ENCODE measurements around the gene PCGF5. TPM values are rescaled to one million over a fixed set of nuclear protein-coding genes. Genes with fewer than 3 reads are reported as not detected.
"Not testable (repeated sequence)": the region's sequence is repeated elsewhere in the genome, so short reads cannot be mapped to it uniquely, and the experiment has no call there.

Gene PCGF5
- total RNA-seq, 4 donors from 2014 or later = 29.8 to 60.3 (median 31.4) TPM

DNA sequence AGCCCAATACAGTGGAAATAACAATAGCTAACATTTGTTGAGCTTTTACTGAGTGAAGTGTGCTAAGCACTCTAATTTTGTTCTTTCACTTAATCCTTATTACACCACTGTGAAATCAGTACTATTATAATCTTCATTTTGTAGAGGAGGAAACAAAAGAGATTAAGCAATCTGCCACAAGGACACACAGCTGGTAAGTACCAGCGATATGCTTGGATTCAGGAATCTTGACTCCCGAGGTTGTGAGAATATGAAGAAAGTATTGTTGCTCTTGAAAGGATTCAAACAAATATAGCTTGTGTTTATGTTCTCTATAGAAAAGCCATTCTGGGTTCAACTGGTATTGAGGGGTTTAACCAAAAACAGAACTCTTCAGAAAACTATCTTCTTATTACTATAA lies 96.0 kb downstream of the PCGF5 start:
- DNase-seq (ENCODE audit: low spot score in 2 of 2) = no peak
- Histone ChIP-seq H3K9me3 (no peaks in the 10 kb centered on the region), H3K36me3 (no peaks in the 10 kb centered on the region), H3K4me3 (no peak overlapping the region), H3K4me1 (peaks cover 3% of the 10 kb centered on the region), H3K27me3 (no peaks in the 10 kb centered on the region), H3K27ac (no peak overlapping the region)
- 60% methylated on average over 2 of the region's 2 CpGs for WGBS
- TF ChIP-seq EP300 (IDR thresholded peaks at IDR 0.05) = no peak
- TF ChIP-seq, protein P1, sequence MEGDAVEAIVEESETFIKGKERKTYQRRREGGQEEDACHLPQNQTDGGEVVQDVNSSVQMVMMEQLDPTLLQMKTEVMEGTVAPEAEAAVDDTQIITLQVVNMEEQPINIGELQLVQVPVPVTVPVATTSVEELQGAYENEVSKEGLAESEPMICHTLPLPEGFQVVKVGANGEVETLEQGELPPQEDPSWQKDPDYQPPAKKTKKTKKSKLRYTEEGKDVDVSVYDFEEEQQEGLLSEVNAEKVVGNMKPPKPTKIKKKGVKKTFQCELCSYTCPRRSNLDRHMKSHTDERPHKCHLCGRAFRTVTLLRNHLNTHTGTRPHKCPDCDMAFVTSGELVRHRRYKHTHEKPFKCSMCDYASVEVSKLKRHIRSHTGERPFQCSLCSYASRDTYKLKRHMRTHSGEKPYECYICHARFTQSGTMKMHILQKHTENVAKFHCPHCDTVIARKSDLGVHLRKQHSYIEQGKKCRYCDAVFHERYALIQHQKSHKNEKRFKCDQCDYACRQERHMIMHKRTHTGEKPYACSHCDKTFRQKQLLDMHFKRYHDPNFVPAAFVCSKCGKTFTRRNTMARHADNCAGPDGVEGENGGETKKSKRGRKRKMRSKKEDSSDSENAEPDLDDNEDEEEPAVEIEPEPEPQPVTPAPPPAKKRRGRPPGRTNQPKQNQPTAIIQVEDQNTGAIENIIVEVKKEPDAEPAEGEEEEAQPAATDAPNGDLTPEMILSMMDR (IDR thresholded peaks at IDR 0.05) = no peak
- no peak for TF ChIP-seq POLR2AphosphoS5 (IDR thresholded peaks at IDR 0.05)

DNA sequence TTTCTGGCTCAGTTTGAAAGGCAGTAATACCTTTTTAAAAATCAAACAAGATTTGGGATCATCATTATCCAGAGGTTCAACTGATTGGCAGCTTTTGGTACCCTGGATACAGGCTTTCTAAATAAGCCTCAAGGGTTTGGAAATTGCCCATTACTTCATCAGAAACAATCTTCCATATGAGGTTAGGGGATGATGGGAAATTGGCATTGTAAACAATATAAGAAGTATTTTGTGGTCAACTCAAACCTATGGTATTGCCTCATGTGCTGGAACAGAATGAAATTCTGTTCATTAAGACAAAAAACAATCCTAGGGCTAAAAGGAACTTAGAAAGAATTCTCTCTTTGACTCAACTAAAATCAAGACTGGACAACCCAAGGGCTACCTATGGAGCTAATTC lies 97.1 kb downstream of the PCGF5 start:
- TF ChIP-seq POLR2AphosphoS5 (IDR thresholded peaks at IDR 0.05) = no peak
- TF ChIP-seq, protein P1 (IDR thresholded peaks at IDR 0.05) = no peak
- no peak for DNase-seq (ENCODE audit: low spot score in 2 of 2)
- H3K4me3 ChIP-seq = no peak overlapping the region
- H3K27me3 ChIP-seq = no peaks in the 10 kb centered on the region
- H3K27ac ChIP-seq = no peak overlapping the region
- H3K4me1 ChIP-seq = peaks cover 3% of the 10 kb centered on the region
- no peaks in the 10 kb centered on the region for H3K36me3 ChIP-seq
- H3K9me3 ChIP-seq = no peaks in the 10 kb centered on the region

DNA sequence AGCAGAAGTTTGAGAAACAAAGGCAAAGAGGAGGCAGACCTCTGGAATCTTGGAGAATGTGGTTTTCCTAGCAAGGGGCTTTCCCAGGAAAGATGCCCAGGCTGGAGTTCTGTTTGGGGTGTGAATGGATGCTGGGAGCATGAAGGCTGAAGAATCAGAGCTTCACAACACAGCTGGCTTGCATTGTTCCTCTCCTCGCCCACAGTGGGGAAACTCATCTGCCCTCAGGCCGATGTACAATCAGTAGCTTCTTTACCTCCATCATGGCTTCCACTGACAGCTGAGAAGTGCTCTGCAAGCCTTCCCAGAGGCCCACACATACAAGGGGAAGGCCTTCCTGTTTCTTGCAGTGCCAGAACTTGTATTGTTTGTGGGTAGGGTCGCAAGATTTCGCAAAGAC lies 98.9 kb downstream of the PCGF5 start:
- no peaks in the 10 kb centered on the region for H3K27me3 ChIP-seq
- 83% methylated on average over 4 of the region's 4 CpGs for WGBS
- H3K36me3 ChIP-seq = no peaks in the 10 kb centered on the region
- H3K4me1 ChIP-seq = no peaks in the 10 kb centered on the region
- DNase-seq (ENCODE audit: low spot score in 2 of 2) = no peak
- TF ChIP-seq POLR2AphosphoS5 (IDR thresholded peaks at IDR 0.05) (no peak), POLR2A (IDR thresholded peaks at IDR 0.05) (no peak), EP300 (IDR thresholded peaks at IDR 0.05) (no peak)
- TF ChIP-seq, protein P1 (IDR thresholded peaks at IDR 0.05) = no peak
- H3K9me3 ChIP-seq = no peaks in the 10 kb centered on the region
- H3K27ac ChIP-seq = no peak overlapping the region
- H3K4me3 ChIP-seq = no peak overlapping the region

DNA sequence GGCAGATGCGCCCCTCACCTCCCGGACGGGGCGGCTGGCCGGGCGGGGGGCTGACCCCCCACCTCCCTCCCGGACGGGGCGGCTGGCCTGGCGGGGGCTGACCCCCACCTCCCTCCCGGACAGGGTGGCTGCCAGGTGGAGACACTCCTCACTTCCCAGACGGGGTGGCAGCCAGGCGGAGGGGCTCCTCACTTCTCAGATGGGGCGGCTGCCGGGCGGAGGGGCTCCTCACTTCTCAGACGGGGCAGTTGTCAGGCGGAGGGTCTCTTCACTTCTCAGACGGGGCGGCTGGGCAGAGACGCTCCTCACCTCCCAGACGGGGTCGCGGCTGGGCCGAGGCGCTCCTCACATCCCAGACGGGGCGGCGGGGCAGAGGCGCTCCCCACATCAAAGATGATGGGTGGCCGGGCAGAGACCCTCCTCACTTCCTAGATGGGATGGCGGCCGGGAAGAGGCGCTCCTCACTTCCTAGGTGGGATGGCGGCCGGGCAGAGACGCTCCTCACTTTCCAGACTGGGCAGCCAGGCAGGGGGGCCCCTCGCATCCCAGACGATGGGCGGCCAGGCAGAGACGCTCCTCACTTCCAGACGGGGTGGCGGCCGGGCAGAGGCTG lies 102.9 kb downstream of the PCGF5 start:
- not testable (repeated sequence) for H3K4me1 ChIP-seq; H3K9me3 ChIP-seq; DNase-seq (ENCODE audit: low spot score in 2 of 2); H3K36me3 ChIP-seq; H3K27ac ChIP-seq; H3K4me3 ChIP-seq; H3K27me3 ChIP-seq
- whole genome bisulfite sequencing = 85% methylated on average over 22 of the region's 44 CpGs

DNA sequence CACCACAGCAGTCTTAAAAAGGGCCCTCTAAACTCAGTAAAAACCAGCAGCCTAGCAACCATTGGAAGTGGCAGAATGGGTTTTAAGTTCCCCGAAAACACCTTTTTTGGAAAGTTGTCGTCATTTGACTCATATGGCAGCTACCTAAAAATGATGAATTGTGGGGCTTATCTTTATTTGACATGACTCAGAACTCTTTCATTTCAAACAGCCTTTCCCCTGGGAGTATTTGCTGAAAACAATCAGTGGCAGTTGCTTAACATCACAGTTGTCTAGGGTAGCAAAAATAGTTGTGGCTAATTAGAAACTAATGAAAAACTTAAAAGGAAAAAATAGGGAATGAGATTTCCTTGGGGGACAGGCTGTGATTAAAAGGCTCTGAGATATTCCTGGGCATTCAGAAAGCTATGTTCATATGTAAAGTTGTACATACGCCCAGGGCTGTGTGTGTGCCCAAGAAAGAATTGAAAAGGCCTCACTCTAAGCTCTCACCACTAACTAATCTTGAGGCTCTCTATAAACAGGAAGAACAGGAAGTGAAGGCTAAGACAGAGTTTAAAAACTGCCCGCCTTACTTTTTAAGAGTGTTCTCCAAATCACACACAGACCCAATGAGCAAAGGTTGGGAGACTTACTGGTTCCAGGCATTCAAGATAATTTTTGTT lies 108.0 kb downstream of the PCGF5 start:
- TF ChIP-seq EP300 (IDR thresholded peaks at IDR 0.05) (no peak), POLR2AphosphoS5 (IDR thresholded peaks at IDR 0.05) (no peak), POLR2A (IDR thresholded peaks at IDR 0.05) (no peak)
- TF ChIP-seq, protein P1 (IDR thresholded peaks at IDR 0.05) = no peak
- Histone ChIP-seq H3K4me3 (no peak overlapping the region), H3K36me3 (no peaks in the 10 kb centered on the region), H3K27me3 (no peaks in the 10 kb centered on the region), H3K4me1 (no peaks in the 10 kb centered on the region), H3K27ac (no peak overlapping the region), H3K9me3 (peaks cover 3% of the 10 kb centered on the region)
- DNase-seq (ENCODE audit: low spot score in 2 of 2) = no peak
- 90% methylated on average over 4 of the region's 4 CpGs for WGBS

Other genes starting within 250 kb of the PCGF5 start
- gene HECTD2, start 189.7 kb downstream of the PCGF5 start, total RNA-seq = 10 to 100 TPM in 1 of 4 donors, 1 to 10 TPM in 3; 3.4 to 10.5 (median 8.6) TPM